NB4 (cell line): Measurements from ENCODE around the gene SMC2.

Experiments
- CTCF ChIP-seq: IDR thresholded peaks from one replicate; pipeline ENCODE4 v1.5.1; 2012; ENCODE audit warnings: low read depth, low read length
- POLR2A ChIP-seq: IDR thresholded peaks from 2 replicates; pipeline ENCODE4 v1.6.1; 2011; ENCODE audit warnings: mild to moderate bottlenecking; ENCODE audit not compliant: insufficient read length; ENCODE audit errors: extremely low read depth

- TF ChIP-seq CTCF = no peak
- TF ChIP-seq POLR2A = no peak
Measured at GRCh38 chr9:104078596-104078995, 15.5 kb upstream of the SMC2 start.
